ENCODE results near the gene WTAP.
"Not testable (repeated sequence)": the region's sequence is repeated elsewhere in the genome, so short reads cannot be mapped to it uniquely, and the experiment has no call there.

WTAP gene

DNA sequence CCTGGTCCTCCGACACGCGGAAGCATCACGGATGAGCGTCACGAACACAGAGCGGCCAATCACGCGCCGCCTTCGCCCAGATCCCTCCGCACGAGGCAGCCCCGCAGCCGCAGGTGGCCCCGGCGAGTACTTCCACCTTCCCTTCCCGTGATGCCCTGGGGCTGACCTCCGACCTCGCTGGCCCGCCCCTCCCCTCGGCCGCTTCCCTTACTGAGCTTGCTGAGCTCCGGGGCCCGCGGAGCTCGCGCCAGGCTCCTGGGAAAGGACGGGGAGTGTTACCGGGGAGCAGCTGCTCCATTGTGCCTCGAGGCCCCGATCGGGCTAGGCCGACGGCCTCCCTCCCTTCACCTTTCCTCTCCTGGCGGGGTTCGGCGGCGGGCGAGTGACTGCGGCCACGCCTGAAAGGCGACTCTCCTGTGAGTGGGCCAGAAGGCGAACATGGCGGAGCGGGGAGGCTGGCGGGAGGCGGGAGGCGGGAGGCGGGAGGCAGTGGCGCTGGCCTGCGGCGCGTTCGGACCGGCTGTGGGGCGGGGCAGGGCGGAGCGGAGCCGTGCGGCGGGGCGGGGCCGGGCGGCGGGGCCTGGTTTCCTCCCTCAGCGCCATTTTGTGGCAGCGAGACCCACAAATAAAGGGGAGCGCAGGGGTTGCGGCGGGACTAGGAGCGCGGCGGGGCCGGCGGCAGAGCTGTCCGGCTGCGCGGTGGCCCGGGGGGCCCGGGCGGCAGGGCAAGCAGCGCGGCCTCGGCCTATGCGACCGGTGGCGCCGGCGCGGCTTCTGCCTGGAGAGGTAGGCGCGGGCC is at the start of gene WTAP:
Gene WTAP (plus strand): TSS at position 589 of the 799 bp plus-strand sequence. CDS start 8,760 bp downstream, outside the sequence.
- in situ Hi-C loops (cut with MboI; ENCODE audit: low sequenced_read_pairs), result no loop called here

DNA sequence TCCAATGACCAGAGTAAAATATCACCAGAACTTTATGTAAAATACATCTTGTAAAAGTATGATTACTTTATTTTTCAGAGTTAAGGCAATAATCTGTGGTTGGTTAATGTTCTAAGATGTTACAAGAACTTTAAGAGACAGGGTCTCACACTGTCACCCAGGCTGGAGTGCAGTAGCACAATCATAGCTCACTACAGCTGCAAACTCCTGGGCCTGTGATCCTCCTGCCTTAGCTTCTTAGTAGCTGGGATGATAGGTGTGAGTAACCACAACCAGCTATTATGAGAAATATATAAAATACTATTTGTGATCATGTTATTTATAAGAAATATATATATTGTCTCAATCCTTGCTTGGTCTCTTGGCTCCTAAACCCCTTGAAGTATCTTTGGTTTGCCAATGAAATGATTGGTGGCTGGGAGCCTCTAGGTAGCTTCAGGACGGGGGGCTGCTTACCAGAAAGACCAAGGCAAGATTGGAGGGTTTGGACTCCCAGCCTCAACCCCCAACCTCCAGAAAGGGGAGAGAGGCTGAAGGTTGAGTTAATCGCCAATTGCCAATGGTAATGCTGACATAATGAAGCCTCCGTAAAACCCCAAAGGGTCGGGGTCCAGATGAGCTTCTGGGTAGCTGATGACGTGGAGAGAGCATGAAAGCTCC is 49.7 kb upstream of the WTAP start:
- in situ Hi-C loops (cut with MboI; ENCODE audit: low sequenced_read_pairs), result no loop called here

DNA sequence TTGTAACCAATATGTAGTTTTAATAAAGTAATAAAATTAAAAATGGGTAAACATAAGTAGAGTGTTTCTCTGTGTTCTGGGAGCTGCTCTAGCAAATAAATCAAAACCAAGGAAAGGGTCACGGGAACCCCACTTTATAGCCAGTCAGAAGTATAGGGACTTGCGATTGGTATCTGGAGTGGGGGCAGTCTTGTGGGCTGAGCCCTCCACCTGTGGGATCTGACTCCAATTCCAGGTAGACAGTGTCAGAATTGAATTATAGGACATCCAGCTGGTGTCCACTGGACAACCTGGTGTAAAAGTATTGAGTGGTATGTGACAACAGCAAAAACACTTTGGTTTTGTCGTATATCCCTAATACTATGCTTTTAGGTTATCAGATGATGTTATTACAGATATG is 48.7 kb upstream of the WTAP start:
- in situ Hi-C loops (cut with MboI; ENCODE audit: low sequenced_read_pairs), result no loop called here

DNA sequence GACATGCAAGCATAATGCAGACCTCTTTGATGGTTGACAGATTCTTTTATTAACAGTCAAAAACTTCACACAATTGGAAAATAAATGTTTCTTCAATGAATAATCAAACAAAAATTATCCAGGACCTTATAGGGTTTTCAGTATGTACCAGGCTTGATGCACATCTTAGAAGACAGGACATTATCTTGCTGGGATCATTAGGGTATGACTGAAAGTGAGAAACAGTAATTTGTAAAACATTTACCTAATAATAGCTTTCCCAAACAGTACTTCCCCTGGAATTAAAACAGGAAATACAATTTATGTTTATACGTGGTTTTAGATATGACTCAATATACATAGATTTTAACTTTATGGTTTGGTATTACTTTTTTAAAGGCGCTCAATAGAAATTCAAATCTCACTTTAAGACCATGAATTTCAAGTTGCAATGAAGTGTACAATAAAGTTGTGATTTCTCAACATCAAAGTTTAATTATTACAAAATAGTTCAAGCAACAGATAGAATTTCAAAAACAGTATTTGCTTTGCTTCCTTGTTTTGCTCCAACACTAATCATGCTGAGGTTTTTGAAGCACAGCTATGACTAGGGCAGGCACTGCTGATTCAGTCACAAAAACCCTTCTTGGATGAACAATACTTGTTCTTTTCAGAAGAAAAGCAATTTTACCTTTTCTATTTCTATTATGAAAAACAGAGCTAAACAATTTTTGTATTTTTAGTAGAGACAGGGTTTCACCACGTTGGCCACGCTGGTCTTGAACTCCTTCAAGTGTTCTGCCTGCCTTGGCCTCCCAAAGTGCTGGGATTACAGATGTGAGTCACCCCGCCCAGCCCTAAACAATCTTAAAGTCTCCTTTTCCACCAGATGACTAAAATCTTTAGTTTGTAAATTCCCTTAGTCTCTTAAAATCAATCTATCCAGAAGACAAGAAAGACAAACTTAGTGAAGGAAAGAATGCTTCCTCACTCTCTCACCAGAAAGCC is 47.9 kb upstream of the WTAP start:
- in situ Hi-C loops (cut with MboI; ENCODE audit: low sequenced_read_pairs), result no loop called here

DNA sequence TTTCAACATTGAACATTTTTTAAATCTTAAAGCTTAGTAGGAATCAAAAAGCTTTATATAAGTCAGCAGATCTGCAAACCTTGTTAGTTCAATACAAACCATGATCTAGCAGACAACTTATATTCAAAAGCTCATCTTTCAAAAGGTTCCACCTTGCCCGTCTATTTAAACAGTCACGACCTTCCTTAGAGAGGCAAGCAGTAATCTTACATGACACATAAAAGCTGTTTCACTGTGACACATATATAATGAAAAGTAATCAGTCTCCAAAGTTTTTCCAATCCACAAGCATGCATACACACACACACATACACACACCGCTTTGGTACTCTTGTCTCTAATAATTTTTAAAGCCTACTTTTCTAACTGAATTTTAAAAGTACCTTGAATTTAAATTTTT is 47.2 kb upstream of the WTAP start:
- in situ Hi-C loops (cut with MboI; ENCODE audit: low sequenced_read_pairs), result no loop called here

DNA sequence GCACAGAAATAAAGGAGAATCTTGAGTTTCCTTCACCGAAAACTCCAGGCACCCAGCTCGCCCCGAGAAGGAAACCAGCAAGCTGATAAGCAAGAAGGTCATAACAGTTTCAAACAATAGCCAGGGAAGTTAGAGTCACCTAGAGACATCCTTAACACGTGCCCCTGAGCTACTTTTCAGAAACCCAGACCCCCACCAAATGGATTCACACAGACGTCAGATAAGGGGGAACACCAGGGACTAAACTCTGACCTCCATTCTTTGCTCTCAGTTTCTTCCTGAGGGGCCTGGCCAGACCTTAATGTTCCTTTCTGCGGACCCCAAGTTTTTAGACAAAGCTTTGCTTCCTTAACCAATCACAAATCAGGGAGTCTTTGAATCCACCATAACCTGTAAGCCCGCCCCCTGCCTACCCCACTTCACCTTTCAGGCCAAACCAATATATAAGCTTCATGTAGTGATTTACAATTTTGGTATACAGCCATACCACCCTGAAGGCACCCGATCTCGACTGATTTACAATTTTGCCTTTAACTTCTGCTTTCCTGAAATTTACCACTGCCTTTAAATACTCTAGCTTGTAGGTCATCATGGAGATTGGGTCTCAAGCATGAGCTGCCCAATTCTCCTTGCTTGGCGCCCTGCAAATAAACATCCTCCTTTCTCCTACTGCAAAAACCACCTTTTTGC is 46.0 kb upstream of the WTAP start:
- in situ Hi-C loops (cut with MboI; ENCODE audit: low sequenced_read_pairs), result no loop called here

DNA sequence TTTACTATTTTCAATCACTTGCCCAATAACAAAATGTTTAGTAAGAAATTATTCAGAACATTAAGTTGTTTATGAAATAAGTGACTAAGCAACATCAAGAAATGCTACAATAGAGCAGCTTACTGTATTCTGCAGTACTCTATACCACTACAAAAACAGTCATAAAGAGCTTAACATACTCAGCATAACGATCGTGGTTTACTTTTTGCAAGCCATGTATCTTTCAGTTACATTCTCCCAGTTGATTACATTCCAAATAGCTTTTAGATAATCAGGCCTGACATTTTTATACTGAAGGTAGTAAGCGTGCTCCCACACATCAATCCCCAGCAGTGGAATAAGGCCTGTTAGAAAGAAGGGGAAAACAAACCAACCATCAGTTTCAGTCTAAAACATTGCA is 45.0 kb upstream of the WTAP start:
- in situ Hi-C loops (cut with MboI; ENCODE audit: low sequenced_read_pairs), result no loop called here

DNA sequence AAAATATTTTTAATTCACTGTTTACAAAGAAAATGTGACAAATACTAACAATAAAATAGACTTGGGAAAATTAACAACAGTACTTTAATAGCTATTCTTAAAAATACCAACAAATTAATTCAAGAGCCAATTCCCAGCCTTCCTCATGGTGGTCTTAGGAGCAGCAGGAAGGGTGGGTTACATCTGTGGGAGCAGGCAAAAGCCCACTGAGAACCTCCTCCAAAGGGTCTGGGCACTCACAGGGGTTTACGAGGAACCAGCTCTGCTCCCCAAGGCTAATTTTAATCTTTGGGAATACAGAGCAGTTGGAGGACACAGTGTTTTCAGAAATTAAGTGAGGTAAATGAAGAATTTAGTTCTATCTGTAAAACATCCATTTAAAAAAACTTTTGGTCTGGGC is 44.5 kb upstream of the WTAP start:
- in situ Hi-C loops (cut with MboI; ENCODE audit: low sequenced_read_pairs), result no loop called here

DNA sequence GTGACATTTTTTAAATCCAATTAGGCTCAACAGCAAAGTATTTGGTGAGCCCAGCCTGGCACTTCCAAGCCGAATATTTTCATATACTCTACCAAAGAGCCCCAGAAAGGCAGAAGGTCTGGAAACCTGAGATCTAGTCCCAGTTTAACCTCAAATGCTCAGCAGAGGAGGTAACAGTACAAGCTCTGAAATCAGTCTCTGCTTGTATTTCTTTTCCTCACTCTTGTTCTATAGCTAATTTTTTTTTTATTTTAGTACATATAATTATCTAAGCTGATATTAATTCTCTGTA is 43.3 kb upstream of the WTAP start:
- in situ Hi-C loops (cut with MboI; ENCODE audit: low sequenced_read_pairs), result no loop called here

DNA sequence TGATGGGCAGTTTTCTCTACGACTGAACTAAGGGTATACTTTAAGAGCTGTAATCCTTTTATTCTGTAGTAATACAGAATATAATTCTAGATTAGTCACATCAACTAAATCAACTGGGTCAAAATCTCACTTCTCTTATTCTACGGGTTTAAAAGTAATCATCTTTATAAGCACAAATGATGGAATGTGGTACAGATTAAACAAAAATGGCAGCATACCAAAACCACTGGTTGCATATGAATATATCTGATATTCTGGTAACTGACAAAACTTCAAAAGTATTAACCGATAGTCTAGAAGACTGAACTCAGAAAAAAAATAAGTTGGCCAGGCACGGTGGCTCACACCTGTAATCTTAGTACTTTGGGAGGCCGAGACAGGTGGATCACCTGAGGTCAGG is 41.3 kb upstream of the WTAP start:
- in situ Hi-C loops (cut with MboI; ENCODE audit: low sequenced_read_pairs), result no loop called here

DNA sequence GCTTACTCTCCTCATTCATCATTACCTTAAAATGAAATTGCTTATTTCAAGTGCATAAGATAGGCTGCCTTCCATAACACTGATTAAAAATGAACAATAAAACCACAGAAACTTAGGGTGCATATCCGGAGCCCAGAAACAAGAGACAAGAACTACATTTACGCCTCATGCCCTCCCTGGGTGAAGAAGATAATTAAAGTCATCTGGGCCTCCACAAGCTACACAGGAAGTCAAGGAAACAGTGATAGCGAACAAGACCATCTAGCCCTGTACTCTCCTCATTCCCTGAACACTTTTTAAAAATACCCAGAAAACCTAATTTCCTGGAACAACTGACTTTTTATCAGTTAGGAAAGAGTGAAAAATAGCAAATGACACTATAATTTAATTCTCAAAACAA is 40.6 kb upstream of the WTAP start:
- in situ Hi-C loops (cut with MboI; ENCODE audit: low sequenced_read_pairs), result no loop called here

DNA sequence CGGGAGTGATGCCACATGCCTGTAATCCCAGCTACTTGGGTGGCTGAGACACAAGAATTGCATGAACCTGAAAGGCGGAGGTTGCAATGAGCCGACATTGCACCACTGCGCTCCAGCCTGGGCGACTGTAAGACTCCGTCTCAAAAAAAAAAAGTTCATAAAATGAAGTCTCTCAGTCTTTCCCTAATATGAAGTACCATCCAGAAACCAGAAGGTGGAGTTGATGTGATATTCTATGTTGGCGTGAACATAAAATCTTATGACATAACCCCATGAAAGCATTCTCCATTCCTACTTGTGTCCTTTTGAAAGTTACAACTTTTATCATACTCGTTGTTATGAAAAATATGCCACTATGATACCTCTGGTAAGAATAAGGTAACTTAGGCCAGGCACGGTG is 40.0 kb upstream of the WTAP start:
- in situ Hi-C loops (cut with MboI; ENCODE audit: low sequenced_read_pairs), result no loop called here

DNA sequence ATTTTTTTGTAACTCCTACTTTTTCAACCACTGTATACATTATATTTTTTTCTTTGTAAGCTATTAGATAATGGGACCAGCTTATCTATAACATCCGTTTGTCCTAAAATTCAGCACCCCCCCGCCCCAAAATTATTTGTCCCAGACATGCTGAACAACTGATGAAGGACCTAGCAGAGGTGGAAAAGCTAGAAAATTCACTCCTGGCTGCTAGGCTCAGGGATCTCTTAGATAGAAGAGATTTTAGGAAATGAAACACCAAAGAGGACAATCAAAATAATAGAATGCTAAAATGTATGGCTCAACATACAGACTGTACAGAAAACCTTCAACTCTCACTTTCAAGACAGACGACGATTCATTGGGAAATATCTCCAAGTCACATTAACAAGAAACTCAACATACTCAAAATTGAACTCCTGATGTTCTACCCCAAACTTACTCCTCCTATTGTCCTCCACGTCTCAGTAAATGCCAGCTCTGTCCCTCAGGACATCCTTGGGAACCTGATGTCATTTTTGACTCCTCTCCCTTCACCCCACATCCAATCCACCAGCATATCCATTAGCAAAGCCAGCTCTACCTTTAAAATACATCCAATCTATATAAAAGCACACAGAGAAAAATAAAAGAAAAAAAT is 38.9 kb upstream of the WTAP start:
- in situ Hi-C loops (cut with MboI; ENCODE audit: low sequenced_read_pairs), result no loop called here

DNA sequence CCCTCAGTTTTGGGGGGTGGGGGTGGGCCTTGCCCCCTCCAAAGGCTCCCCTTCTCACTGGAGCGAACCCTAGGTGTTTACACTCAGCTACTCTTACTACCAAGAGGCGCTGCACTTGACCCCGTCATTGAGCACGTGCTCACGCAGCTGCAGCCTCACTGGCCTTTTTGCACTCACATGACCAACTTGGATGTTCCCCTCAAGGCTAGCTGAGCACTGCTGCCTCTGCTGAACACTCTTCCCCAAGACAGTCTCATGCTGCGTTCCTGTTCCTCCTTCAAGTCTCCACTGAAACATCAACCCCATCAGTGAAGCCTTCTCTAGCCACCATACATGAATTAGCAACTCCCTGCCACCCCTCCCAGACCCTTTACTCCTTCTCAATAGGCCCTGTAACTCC is 38.3 kb upstream of the WTAP start:
- in situ Hi-C loops (cut with MboI; ENCODE audit: low sequenced_read_pairs), result no loop called here

DNA sequence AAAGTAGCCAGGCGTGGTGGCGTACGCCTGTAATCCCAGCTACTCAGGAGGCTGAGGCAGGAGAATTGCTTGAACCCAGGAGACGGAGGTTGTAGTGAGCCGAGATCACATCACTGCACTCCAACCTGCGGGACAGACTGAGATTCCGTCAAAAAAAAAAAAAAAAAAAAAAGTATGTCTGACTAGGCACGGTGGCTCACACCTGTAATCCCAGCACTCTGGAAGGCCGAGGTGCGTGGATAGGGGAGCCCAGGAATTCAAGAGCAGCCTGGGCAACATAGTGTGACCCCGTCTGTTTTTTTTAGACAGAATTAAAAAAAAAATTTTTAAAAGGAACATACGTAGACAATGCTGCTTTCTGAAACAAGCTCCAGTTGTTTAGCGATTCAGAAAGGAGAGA is 37.2 kb upstream of the WTAP start:
- in situ Hi-C loops (cut with MboI; ENCODE audit: low sequenced_read_pairs), result not testable (repeated sequence)

DNA sequence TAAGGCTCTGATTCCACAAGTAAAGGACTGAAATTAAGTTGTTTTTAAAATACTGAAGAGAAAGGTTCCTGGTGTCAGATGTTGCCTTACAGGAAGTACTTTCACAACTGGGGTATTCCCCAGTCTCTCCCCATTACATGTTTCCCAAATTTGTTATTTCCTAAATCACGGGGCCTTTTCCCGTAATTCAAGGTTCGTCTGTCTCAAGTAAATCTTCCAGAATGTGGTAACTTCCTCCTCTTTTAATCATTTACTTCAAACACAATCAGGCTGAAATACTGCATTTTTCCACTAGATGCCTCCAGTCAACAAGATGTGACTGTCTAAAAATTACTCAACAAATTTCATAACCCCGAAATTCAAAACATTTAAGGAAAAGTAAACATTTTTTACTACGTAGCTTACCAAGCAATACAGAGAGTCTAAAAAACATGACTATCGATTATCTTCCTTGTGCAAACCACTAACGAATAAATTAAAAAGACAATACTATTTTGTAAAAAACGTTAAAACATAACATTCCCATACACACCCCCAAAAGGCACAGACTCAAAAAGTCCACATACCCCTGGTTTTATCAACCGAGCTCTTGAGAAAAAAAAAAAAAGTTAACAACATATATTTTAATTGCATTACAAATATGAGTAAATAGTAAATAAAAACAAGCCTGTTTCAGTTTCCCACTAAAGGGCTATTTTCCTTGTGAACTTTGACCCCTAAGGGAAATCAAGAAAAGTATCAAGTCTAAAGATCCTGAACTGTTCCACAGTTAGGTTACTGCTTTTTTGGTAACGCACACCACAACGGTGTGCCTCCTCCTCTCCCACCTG is 36.0 kb upstream of the WTAP start:
- in situ Hi-C loops (cut with MboI; ENCODE audit: low sequenced_read_pairs), result no loop called here

DNA sequence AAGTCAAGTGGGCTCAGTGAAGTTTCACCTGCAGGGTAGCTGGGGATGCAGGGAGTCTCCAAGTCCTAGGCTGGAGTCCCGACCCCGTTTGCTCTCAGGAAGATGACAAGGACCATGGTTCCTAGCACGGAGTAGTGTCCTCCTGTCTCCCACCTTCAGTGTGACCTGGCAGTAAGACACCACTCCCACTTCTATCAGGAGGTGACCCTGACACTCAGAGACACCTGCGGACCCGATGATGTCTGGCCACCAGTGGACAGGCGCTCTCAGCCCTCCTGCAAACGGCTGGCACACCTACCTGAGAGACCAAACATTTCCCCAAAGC is 35.4 kb upstream of the WTAP start:
- in situ Hi-C loops (cut with MboI; ENCODE audit: low sequenced_read_pairs), result no loop called here

DNA sequence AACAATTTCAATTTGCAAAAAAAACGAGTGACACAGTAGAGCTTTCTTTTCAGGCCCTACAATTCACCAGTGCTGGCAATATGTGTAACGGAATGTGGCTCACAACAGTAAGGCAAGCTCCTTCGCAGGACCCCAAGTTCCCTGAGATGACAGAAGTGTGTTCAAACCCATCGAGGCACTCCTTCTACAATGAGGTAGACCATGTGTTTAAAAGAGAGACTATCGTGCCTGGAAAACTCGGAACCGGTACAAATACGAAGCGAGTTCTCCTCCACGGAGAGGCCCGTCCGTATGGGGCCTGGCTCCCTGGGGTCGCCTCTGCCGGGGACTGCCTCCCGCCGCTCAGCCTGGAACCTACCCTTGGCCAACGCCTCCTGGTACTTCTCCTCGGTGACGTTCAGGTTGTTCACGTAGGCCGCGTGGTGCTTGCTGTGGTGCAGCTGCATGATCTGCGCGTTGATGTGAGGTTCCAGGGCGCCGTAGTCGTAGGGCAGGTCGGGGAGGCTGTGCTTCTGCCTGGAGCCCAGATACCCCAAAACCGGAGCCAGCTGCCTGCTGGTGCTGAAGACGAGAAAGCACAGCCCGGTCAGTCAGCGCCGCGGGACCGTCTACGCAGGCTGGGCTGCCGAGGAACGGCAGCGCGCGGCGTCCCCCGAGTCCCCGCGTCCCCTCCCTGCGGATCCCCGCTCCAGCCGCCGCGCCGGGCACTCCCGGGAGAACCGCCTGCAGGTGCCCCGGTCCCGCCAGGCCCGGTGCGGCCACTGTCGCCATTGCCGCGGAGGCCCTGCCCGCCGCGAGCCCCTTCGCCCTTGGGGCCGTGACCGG is 34.8 kb upstream of the WTAP start:
- in situ Hi-C loops (cut with MboI; ENCODE audit: low sequenced_read_pairs), result no loop called here
